ENCODE data around the gene BRD7.
A peak's percentile ranks its signal among the peaks of the same experiment; 100 is the strongest.

BRD7 gene

GRCh38 chr16:50272687-50273381 lies 96.0 kb downstream of the BRD7 start:
- no peak for DNase-seq (ENCODE audit: low spot score)

GRCh38 chr16:50272111-50272571 lies 96.6 kb downstream of the BRD7 start:
- DNase-seq (ENCODE audit: low spot score) = no peak

GRCh38 chr16:50271148-50272041 lies 97.4 kb downstream of the BRD7 start:
- DNase-seq (ENCODE audit: low spot score) = no peak

GRCh38 chr16:50270510-50271147 lies 98.2 kb downstream of the BRD7 start:
- no peak for DNase-seq (ENCODE audit: low spot score)

- no peak for DNase-seq (ENCODE audit: low spot score)
Observed at GRCh38 chr16:50269769-50270509, 98.8 kb downstream of the BRD7 start.

GRCh38 chr16:50269061-50269705 lies 99.6 kb downstream of the BRD7 start:
- no peak for DNase-seq (ENCODE audit: low spot score)

GRCh38 chr16:50268352-50268751 lies 100.4 kb downstream of the BRD7 start:
- DNase-seq (ENCODE audit: low spot score) = no peak

- DNase-seq (ENCODE audit: low spot score) = no peak
Observed at GRCh38 chr16:50267651-50268050, 101.1 kb downstream of the BRD7 start.

GRCh38 chr16:50267151-50267631 lies 101.6 kb downstream of the BRD7 start:
- DNase-seq (ENCODE audit: low spot score) = no peak

- DNase-seq (ENCODE audit: low spot score) = peak; percentile 92
Observed at GRCh38 chr16:50266337-50267091, 102.3 kb downstream of the BRD7 start, which contains the start of gene ADCY7. Gene ADCY7, plus strand, starts transcription at chr16:50266551. Its CDS starts 21,629 bp downstream, at chr16:50288180.
